T-helper 1 cell (primary cell): ENCODE measurements around the gene MAP7D1.

ENCODE experiments used
- DNase-seq, 5 donors: peaks; one replicate each; pipeline ENCODE4 v3.0.0-alpha.2; 2012 to 2020
- total RNA-seq, 4 donors: gene quantifications; one replicate each; lab custom pipeline; 2026; lab: John Stamatoyannopoulos, UW

Gene MAP7D1
- 131 to 180 (median 147) reads per million in 4 donors for total RNA-seq

DNA sequence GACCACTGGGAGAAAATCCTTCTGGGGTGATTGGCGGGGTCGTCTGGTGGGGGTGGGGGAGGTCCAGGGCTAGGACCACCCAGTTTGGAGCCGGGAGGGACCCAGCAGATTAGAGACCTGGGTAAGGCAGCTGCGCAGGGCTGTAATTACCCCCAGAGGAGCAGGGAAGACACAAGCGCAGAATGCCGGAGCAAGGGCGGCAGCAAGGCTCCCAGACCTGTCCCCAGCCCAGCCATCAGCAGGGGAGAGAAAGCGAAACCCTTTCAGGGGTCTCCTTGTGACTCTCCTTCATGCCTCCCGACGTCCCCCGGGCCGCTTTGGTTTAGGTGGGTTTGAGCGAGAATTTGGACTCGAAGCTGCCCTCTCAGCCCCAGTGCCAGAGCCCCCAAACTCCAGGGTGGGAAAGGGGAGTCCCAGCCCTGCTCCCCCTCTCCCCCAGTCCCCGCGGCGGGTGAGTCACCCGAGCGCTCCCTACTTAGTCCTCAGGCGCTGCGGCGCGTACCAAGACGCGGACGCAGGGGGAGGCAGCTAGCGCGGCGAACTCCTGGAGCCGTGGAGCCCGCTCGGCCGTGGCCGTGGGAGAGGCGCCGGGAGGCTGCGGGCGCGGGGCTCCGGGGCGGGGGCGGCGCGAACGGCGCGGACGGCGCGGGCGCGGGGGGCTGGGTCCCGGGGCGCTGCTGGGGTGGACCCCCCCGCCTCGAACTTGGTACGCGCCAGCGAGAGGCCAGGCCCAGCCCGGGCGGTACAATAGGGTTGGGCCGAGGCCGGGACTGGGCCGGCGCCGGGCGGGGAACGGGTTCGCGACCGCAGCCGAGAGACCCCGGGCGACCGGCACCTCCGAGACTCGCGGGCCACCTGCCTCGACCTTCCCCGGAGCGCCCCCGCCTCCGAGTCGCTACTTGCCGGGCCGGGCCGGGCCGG, at the start of gene MAP7D1:
TSS of gene MAP7D1 (plus strand) at position 753 of the 921 bp plus-strand sequence. CDS start 258 bp downstream, outside the sequence.
- DNase-seq, result peak; percentile 74 to 85 (median 81)

GRCh38 chr1:36106269-36106668, 49.7 kb upstream of the MAP7D1 start:
- no peak for DNase-seq

DNA sequence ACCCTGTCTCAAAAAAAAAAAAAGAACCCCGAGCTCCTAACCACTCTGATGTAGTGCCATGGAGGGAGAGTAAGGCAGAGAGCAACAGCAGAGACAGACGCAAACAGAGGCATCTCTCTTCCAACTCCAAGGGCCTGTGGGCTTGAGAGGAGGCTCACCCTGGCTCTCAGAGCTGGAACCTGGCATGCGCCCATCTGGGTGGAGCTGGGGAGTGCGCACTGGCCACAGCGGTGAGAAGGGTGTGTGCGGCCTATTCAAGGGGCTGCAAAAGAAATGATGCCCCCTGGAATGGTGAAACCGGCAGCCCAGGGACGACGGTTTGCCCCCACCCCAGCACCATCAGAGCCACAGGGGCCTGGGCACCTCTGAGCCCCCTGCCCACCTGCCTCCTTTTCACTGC, 48.6 kb upstream of the MAP7D1 start:
- no peak for DNase-seq

- DNase-seq, result no peak
Observed at GRCh38 chr1:36108314-36108713, 47.6 kb upstream of the MAP7D1 start.

DNA sequence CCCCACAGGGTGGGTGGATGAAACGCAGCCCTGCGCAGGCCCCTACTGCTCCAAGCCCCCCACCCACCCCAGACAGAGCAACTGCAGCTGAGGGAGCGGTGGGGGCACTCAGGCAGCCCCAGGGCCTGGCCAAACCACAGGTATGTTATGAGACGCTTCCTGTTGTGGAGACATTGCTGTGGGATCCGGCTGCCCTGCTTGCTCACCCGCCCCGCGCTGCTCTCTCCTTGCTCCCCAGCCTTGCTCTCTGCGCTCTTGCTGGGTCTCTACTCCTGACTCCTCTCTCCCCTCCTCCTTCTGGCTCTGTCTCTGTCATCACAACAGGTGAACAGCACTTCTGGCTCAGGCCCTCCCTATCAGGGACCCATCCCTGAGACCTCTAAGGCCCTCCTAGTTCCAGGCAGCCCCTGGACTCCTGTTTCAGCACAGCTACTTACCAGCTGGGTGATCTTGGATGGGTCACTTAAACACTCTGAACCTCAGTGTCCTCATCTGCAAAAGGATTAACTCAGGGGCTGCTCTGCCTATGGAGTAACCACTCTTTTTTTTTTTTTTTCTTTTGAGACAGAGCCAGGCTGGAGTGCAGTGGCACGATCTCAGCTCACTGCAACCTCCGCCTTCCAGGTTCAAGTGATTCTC, 46.8 kb upstream of the MAP7D1 start:
- DNase-seq, result peak in 2 of 5 donors; percentile 18 to 43

GRCh38 chr1:36111151-36111550, 44.8 kb upstream of the MAP7D1 start:
- DNase-seq, result no peak

DNA sequence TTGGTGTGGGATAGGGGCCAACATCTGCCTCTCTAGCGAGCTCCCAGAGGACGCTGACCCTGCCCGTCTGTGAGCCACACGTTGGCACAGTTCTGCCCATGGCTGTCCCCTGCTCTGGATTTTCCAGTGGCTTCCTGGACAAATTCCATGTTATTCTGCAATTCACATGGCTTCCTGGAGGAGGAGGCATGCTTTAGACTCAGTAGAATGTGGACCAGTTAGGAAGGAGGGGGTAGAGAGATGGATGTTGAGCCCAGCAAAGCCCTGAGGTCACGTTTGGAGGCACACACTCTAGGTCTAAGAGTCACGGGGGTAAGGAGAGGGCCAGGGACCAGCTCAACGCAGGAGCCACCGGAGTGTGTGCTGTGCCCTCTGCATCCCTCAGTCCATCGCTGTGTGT, 43.1 kb upstream of the MAP7D1 start:
- DNase-seq, result no peak

GRCh38 chr1:36114371-36114770, 41.6 kb upstream of the MAP7D1 start:
- DNase-seq, result no peak

- no peak for DNase-seq
Observed at GRCh38 chr1:36115200-36115669, 40.7 kb upstream of the MAP7D1 start.

DNA sequence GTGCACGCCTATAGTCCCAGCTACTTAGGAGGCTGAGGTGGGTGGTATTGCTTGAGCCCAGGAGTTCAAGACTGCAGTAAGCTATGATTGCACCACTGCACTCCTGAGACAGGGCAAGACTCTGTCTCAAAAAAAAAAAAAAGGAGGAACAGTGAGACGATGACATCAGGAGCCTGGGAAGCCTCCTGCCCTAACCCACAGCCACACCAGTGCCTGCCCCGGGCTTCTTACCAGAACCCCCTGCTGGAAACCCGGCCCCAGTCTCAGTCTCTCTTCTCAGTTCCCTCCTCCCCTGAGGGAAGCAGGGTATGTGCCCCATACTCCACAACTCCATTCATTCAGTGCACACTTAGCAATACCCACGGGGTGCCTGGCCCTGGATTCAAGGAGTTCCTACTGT, 40.0 kb upstream of the MAP7D1 start:
- no peak for DNase-seq

- DNase-seq, result no peak
Observed at GRCh38 chr1:36116901-36117300, 39.1 kb upstream of the MAP7D1 start.

GRCh38 chr1:36118447-36119204, 37.3 kb upstream of the MAP7D1 start:
- DNase-seq, result no peak

DNA sequence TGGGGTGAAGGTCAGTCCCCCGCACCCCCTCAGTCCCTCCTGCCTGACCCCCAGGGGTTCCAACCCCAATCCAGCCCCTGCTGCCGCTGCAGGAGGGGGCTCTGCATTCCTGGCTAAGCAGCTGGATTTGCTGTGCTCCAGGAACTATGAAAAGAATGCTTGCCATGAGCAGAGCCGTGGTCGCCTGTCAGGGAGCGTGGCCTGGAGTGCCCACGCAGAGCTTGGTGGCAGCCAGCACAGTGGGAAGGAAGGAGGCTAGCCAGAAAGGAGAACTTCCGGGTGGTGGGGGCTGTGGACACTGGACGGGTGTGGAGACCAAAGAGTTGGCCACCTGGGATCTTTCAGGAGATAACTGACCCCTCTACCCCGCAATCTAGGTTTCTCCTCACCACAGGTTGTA, 36.5 kb upstream of the MAP7D1 start:
- DNase-seq, result no peak

DNA sequence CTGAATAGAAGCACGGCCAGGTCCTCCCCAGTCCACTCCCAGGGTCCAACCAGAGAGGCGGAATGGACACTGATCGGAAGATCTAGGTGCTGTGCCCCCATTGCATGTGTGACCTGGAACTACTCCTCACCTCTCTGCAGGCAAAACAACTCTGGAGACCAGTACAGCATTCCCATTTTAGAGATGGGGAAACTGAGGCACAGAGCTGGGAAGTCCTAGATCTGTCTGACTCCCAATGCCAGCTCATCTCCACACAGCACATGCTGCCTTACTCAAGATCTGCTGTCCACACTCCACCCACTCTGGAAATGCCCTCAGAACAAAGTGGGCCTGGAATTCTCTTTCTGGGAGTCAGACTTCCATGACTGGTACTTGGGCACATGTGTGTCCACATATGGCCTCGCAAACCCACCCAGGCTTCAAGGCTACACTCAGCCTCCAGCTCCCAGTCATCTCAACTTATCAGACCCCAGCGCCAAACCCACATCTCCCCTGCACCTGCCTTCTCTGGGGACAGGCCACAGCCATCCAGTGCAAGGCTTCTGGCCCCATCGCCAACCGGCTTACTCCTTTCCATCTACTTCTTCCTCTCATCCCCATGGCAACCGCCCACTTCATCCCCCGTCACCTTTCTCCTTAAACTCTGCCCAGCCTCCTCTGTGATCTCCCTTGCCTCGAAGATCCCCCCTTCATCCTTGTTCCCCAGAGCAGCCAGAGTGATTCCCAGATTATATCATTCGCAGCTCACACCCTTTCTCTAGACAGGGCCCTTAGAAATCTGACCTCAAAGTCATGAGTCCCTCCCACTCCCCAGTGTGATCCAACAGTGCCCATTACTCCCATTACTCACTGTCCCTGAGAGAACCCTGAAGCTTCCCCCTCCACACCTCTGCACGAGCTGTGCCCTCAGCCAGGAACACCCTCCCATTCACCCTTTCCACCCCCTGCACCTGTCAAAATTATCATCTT, 33.6 kb upstream of the MAP7D1 start:
- DNase-seq, result no peak

- no peak for DNase-seq
Observed at GRCh38 chr1:36123356-36123755, 32.6 kb upstream of the MAP7D1 start.

DNA sequence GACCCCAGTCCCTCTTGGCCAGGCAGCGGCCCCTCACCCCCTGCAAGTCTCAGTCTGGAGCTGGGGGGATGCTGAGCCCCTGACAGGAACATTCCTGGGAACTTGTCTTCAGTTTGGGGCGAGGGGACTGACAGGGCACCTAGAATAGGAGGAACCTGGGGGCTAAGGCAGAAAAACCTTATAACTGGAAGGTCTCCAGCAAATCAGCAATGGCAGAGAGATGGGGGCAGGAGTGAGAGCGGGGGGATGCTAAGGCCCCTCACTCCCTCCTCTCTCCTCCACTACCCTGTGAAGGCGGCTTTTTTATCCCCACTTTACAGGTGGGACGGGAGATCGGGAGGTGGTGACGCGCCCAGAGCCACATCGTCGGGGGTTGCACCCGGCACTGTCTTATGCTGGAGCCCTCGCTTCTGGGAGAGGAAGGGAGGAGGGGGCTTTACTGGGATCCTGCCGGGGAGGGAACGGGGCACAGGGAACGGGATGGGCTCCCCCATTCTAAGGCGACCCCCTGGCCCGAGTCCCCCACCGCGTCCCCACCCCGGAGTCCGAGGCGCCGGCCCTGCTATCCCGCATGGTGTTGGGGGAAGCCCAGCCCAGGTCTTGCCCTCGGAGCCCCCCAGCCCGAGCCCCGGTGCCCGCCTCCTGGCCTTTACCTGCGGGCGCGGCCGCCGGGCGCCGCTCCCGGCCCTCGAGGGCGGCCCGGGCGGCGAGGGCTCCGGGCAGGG, 31.4 kb upstream of the MAP7D1 start:
- no peak for DNase-seq

GRCh38 chr1:36125129-36125991, 30.6 kb upstream of the MAP7D1 start, which contains the start of gene COL8A2:
TSS of gene COL8A2 (minus strand) at chr1:36125222. CDS start at chr1:36100242, 24,980 bp downstream.
- DNase-seq, result peak in 1 of 5 donors; percentile 14

GRCh38 chr1:36126005-36126716, 29.8 kb upstream of the MAP7D1 start:
- no peak for DNase-seq

- no peak for DNase-seq
Observed at GRCh38 chr1:36126797-36127500, 29.0 kb upstream of the MAP7D1 start.
